ENCODE measurements around the gene C18orf54. TPM values are rescaled to one million over a fixed set of nuclear protein-coding genes. Genes with fewer than 3 reads are reported as not detected.

The C18orf54 gene
- total RNA-seq, 4 donors from 2014 or later, result 0.53 to 3.8 (median 1.3) TPM

DNA sequence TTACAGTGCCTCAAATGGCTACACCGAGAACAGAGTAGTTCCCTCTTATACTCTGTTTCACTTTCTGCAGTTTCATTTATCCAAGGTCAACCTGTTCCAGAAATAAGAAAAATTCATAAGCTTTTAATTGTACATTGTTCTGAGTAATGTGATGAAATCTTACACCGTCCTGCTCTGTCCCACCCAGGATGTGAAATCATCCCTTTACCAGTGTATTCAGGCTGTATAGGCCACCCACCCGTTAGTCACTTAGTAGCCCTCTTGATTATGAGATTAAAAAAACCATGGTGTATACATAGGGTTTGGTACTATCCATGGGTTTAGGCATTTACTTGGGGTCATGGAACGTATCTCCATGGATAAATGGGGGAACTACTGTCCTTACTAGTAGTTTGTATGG, 29.9 kb upstream of the C18orf54 start:
- Histone ChIP-seq H3K36me3 (no peaks in the 10 kb centered on the region), H3K4me1 (no peaks in the 10 kb centered on the region), H3K27ac (no peak overlapping the region), H3K4me3 (no peak overlapping the region), H3K9me3 (no peaks in the 10 kb centered on the region), H3K27me3 (no peaks in the 10 kb centered on the region)
- TF ChIP-seq POLR2AphosphoS5 (IDR thresholded peaks at IDR 0.05), result no peak
- TF ChIP-seq EP300 (IDR thresholded peaks at IDR 0.05), result no peak
- no peak for TF ChIP-seq POLR2A (IDR thresholded peaks at IDR 0.05)
- TF ChIP-seq, protein P1, sequence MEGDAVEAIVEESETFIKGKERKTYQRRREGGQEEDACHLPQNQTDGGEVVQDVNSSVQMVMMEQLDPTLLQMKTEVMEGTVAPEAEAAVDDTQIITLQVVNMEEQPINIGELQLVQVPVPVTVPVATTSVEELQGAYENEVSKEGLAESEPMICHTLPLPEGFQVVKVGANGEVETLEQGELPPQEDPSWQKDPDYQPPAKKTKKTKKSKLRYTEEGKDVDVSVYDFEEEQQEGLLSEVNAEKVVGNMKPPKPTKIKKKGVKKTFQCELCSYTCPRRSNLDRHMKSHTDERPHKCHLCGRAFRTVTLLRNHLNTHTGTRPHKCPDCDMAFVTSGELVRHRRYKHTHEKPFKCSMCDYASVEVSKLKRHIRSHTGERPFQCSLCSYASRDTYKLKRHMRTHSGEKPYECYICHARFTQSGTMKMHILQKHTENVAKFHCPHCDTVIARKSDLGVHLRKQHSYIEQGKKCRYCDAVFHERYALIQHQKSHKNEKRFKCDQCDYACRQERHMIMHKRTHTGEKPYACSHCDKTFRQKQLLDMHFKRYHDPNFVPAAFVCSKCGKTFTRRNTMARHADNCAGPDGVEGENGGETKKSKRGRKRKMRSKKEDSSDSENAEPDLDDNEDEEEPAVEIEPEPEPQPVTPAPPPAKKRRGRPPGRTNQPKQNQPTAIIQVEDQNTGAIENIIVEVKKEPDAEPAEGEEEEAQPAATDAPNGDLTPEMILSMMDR (IDR thresholded peaks at IDR 0.05), result no peak
- DNase-seq (ENCODE audit: low spot score in 2 of 2), result no peak
- 70% methylated on average over 4 of the region's 4 CpGs for WGBS

DNA sequence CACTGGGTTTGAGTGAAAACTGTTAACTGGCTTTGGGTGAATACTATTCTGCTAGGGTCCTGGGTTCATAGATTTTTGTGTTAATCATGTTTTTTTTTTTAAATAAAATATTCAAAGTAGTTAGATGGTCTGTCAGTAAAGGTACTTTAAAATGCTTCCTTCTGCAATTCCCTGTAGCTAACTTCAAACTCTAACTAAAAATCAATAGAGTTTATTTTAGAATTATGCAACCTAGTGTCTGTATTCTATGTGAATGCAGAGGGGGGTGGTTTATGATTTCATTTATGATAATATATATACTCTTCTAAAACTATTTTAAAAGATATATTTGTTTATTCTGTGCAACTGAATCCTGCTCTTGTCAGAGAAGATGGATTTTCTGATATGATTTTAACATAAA, 27.9 kb upstream of the C18orf54 start:
- TF ChIP-seq EP300 (IDR thresholded peaks at IDR 0.05), result no peak
- TF ChIP-seq, protein P1 (IDR thresholded peaks at IDR 0.05), result no peak
- no peak for TF ChIP-seq POLR2A (IDR thresholded peaks at IDR 0.05)
- no peak for TF ChIP-seq POLR2AphosphoS5 (IDR thresholded peaks at IDR 0.05)
- no peak for DNase-seq (ENCODE audit: low spot score in 2 of 2)
- no peaks in the 10 kb centered on the region for H3K9me3 ChIP-seq
- no peaks in the 10 kb centered on the region for H3K36me3 ChIP-seq
- H3K4me3 ChIP-seq, result no peak overlapping the region
- no peaks in the 10 kb centered on the region for H3K27me3 ChIP-seq
- H3K27ac ChIP-seq, result no peak overlapping the region
- no peaks in the 10 kb centered on the region for H3K4me1 ChIP-seq

DNA sequence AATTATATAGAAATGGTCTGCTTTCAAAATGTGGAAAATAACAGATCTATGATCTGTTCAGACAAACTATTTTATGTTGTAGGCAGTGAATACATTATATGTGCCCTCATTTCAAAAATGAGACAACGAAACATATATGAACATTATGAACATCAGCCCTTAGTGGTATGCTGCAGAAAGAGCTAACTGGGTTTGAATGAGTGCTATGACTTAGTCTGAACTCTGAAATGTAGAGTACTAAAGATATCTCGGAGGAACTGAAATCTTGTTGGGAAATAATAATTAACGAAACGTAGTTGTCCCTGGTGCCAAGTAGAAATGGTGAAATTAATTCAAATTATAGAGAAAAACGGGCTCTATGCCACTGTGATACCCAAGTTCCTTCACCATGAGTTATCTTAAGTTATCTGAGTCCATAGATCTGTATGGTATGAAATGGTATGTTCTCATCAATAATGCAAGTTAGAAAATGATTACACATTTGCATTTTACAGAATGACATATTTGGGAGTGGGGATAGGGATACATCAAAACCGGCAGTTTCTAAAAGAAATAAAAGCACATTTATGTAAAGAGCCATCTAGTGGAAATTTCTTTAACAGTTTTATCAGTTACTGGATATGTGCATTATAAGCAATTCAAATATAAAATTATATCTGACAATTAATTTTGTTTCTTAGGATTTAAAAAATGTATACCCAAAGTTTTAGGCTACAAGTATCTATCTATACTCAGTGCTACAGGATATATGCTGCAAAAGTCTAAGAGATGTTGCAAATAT, 26.7 kb upstream of the C18orf54 start:
- no peaks in the 10 kb centered on the region for H3K36me3 ChIP-seq
- H3K9me3 ChIP-seq, result no peaks in the 10 kb centered on the region
- H3K4me3 ChIP-seq, result no peak overlapping the region
- no peak for DNase-seq (ENCODE audit: low spot score in 2 of 2)
- TF ChIP-seq POLR2AphosphoS5 (IDR thresholded peaks at IDR 0.05) (no peak), POLR2A (IDR thresholded peaks at IDR 0.05) (no peak), EP300 (IDR thresholded peaks at IDR 0.05) (no peak)
- TF ChIP-seq, protein P1 (IDR thresholded peaks at IDR 0.05), result no peak
- H3K4me1 ChIP-seq, result no peaks in the 10 kb centered on the region
- 70% methylated on average over 6 of the region's 6 CpGs for WGBS
- H3K27me3 ChIP-seq, result no peaks in the 10 kb centered on the region
- H3K27ac ChIP-seq, result no peak overlapping the region

DNA sequence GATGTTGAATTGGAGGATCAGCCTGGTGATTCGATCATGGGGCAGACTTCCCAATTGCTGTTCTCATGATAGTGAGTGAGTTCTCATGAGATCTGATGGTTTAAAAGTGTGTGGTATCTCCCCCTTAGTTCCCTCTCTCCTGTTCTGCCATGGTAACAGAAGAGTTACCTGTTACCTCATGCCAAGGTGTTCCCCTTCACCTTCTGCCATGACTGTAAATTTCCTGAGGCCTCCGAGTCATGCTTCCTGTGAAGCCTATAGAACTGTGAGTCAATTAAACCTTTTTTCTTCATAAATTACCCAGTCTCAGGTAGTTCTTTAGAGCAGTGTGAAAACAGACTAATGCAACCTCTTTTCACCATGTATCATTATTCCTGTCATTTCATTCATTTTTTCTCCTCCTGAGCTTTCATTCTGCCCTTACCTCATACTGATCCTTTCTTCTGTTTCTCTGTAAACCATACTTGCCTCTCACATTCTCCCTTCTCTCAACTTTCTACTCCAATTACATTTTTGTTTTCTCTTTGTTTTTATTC, 22.0 kb upstream of the C18orf54 start:
- H3K4me3 ChIP-seq, result no peak overlapping the region
- 86% methylated on average over 2 of the region's 2 CpGs for WGBS
- H3K27ac ChIP-seq, result no peak overlapping the region
- H3K27me3 ChIP-seq, result no peaks in the 10 kb centered on the region
- no peaks in the 10 kb centered on the region for H3K36me3 ChIP-seq
- no peaks in the 10 kb centered on the region for H3K9me3 ChIP-seq
- no peak for DNase-seq (ENCODE audit: low spot score in 2 of 2)
- H3K4me1 ChIP-seq, result no peaks in the 10 kb centered on the region
- no peak for TF ChIP-seq POLR2A (IDR thresholded peaks at IDR 0.05)
- TF ChIP-seq, protein P1 (IDR thresholded peaks at IDR 0.05), result no peak
- TF ChIP-seq POLR2AphosphoS5 (IDR thresholded peaks at IDR 0.05), result no peak
- TF ChIP-seq EP300 (IDR thresholded peaks at IDR 0.05), result no peak

DNA sequence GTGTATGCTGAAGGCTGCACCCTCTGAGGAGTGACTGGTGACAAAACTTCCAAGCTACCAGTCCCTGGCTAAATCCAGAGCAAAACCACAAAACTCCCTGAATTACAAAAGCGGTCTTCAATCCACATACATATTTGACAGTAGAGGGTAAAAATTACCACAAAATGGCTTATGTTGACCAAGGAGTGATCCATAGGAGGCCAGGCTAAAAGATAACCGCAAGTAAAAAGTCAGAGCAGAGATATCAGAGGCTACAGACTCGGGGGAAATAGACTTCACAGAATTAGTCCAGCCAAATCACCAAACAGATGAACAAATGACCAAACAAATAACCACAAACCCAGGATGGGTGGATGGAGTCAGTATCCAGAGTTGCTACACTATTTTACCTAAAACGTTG, 19.5 kb upstream of the C18orf54 start:
- H3K9me3 ChIP-seq, result peaks cover 4% of the 10 kb centered on the region
- WGBS, result 88% methylated on average over 4 of the region's 4 CpGs
- no peak for DNase-seq (ENCODE audit: low spot score in 2 of 2)
- no peaks in the 10 kb centered on the region for H3K27me3 ChIP-seq
- H3K4me1 ChIP-seq, result no peaks in the 10 kb centered on the region
- no peak overlapping the region for H3K27ac ChIP-seq
- no peak for TF ChIP-seq EP300 (IDR thresholded peaks at IDR 0.05)
- no peak for TF ChIP-seq POLR2A (IDR thresholded peaks at IDR 0.05)
- TF ChIP-seq, protein P1 (IDR thresholded peaks at IDR 0.05), result no peak
- no peak for TF ChIP-seq POLR2AphosphoS5 (IDR thresholded peaks at IDR 0.05)
- H3K4me3 ChIP-seq, result no peak overlapping the region
- no peaks in the 10 kb centered on the region for H3K36me3 ChIP-seq
